Esophagus (tissue), 2 donors: Measurements from ENCODE around the gene CFAP57. TPM values are rescaled to one million over a fixed set of nuclear protein-coding genes. Genes with fewer than 3 reads are reported as not detected.

Experiments used
- H3K27ac ChIP-seq, 2 donors: one replicate each; pipeline ENCODE4 v1.5.1; 2013; ENCODE audit warnings: low read depth in 2 of 2, mild to moderate bottlenecking in 2 of 2, inconsistent platforms in 1 of 2, low read length in 1 of 2, moderate library complexity in 1 of 2
- H3K27me3 ChIP-seq, 2 donors: one replicate each; pipeline ENCODE4 v1.6.1; 2013; ENCODE audit warnings: low read length in 2 of 2, control low read depth in 1 of 2, mild to moderate bottlenecking in 1 of 2; ENCODE audit not compliant: insufficient read depth in 2 of 2, control insufficient read depth in 1 of 2
- H3K36me3 ChIP-seq, 2 donors: one replicate each; pipeline ENCODE4 v1.6.1; 2013; ENCODE audit warnings: low read length in 1 of 2; ENCODE audit not compliant: control insufficient read depth in 2 of 2, insufficient read depth in 2 of 2
- H3K4me1 ChIP-seq, 2 donors: one replicate each; pipeline ENCODE4 v1.6.1; 2013; ENCODE audit warnings: low read length in 1 of 2; ENCODE audit not compliant: control insufficient read depth in 2 of 2, insufficient read depth in 2 of 2
- H3K4me3 ChIP-seq, 2 donors: one replicate each; pipeline ENCODE4 v1.5.1; 2013; ENCODE audit warnings: low read length in 2 of 2, mild to moderate bottlenecking in 2 of 2, low read depth in 1 of 2, moderate library complexity in 1 of 2
- H3K9me3 ChIP-seq, 2 donors: one replicate each; pipeline ENCODE4 v1.6.1; 2013; ENCODE audit warnings: mild to moderate bottlenecking in 2 of 2, low read depth in 1 of 2, low read length in 1 of 2, moderate library complexity in 1 of 2; ENCODE audit not compliant: control insufficient read depth in 2 of 2, insufficient read depth in 1 of 2
- WGBS, 2 donors: extraction: QIAGEN DNeasy Blood & Tissue Kit; methylation state at CpG; one replicate each; pipeline ENCODE4 v1.1.7; 2013; 5-methylcytosine and 5-hydroxymethylcytosine counted together
- polyA plus RNA-seq, 2 donors: library from polyadenylated mRNA; stranded (reverse); fragments of 200-250 nt; gene quantifications; one replicate each; pipeline ENCODE4 v1.2.3, GENCODE V29; 2013
- donor health status: healthy with polysubstance abuse.
- donor health status: Bipolar disorder and iron deficiency.

CFAP57 gene
- polyA plus RNA-seq, 2 donors = 0.02 to 0.06 TPM

DNA sequence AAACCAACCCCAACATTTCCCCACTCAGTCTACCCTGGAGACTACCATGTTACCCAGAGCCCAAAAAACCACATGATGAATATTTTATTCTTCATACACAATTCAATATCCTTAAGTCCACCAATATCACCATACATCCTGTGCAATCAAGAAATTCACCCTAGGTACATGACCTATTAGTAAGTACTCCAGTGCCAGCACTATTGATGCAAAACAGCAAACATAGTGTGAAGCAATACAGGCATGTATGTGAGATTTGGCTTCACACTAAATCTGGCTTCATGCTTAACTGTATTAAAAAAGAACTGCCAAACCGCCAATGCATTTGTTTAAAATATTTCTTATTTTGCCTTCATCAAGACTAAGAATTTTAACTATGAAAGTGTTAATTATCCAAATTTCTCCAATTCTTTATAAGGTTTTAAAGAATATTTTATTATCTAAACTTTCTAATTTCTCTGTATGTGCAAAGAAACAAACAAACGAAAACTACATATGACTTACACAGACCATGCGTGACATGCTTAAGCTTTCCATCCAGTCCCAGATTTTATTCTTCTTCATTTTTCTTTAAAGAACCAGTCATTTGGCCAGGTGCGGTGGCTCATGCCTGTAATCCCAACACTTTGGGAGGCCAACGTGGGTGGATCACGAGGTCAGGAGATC, 75.3 kb downstream of the CFAP57 start:
- Histone ChIP-seq H3K27ac (no peak overlapping the region), H3K4me3 (no peak overlapping the region), H3K9me3 (no peaks in the 10 kb centered on the region), H3K27me3 (no peaks in the 10 kb centered on the region), H3K4me1 (no peaks in the 10 kb centered on the region), H3K36me3 (no peaks in the 10 kb centered on the region)
- 78 to 84% methylated on average over 6 of the region's 6 CpGs for WGBS, 2 donors

DNA sequence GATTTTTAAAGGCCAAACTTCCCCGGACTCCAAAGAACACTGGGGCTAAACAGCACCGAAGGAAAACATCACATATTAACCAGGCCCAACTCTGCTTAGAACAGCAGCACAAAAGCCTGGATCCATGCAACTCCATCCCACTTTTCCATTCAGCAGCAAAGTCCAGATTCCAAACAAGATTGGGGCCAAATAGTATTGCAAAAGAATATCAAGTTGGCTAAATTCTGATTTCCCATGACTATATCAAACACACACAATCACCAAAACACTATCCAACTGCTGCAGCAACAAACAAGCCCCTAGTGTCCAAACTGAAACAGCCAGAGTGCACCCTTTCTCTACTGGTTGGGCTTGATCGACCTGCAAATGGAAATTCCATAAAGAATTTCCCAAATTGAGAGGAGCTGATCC, 78.2 kb downstream of the CFAP57 start:
- Histone ChIP-seq H3K36me3 (no peaks in the 10 kb centered on the region), H3K9me3 (no peaks in the 10 kb centered on the region), H3K27ac (no peak overlapping the region), H3K27me3 (no peaks in the 10 kb centered on the region), H3K4me1 (no peaks in the 10 kb centered on the region), H3K4me3 (no peak overlapping the region)
- WGBS, 2 donors = 81 to 88% methylated on average over 3 of the region's 3 CpGs

DNA sequence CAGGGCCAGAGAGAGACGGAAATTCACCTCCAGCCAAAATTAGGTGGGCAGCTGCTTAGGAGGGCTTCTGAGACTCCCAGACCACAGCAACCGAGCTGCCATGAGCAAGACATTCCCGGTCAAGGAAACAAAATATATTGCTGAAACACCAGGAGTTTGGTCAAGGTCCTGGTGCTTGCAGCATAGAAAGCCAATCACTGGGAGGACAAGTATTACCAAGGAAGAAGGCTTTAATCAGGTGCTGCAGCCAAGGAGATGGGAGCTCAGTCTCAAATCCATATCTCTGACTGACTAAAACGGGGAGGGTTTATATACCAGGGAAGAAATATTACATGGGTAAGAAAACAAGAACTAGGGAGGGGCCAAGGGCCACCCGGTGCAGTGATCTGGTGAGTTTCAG, 78.9 kb downstream of the CFAP57 start:
- WGBS, 2 donors = 90 to 91% methylated on average over 5 of the region's 5 CpGs
- Histone ChIP-seq H3K4me3 (no peak overlapping the region), H3K4me1 (peaks cover 0 to 6% of the 10 kb centered on the region in 2 donors), H3K27me3 (no peaks in the 10 kb centered on the region), H3K36me3 (no peaks in the 10 kb centered on the region), H3K9me3 (no peaks in the 10 kb centered on the region), H3K27ac (no peak overlapping the region)

DNA sequence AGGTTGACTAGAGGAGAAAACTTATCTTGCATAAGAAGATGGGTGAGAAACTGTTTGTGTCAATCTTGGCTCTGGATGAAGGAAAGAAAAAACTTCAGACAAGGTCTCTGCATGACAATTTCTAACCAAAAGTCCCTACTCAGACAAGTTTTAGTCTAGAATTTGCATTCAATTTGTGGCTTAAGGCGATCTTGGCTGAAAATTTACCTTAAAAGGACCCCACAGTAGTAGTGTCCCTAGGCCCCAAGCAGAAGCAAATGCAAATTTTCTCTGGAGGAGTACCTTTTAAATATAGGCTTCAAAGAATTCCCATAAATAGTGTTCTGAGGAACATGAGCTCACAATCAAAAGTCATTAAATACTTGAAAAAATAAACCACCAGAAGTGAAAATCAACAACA, 80.1 kb downstream of the CFAP57 start:
- Histone ChIP-seq H3K9me3 (no peaks in the 10 kb centered on the region), H3K36me3 (no peaks in the 10 kb centered on the region), H3K27ac (no peak overlapping the region), H3K4me1 (peaks cover 0 to 9% of the 10 kb centered on the region in 2 donors), H3K27me3 (no peaks in the 10 kb centered on the region), H3K4me3 (no peak overlapping the region)
- 83 to 93% methylated on average over 1 of the region's 1 CpG for WGBS, 2 donors

DNA sequence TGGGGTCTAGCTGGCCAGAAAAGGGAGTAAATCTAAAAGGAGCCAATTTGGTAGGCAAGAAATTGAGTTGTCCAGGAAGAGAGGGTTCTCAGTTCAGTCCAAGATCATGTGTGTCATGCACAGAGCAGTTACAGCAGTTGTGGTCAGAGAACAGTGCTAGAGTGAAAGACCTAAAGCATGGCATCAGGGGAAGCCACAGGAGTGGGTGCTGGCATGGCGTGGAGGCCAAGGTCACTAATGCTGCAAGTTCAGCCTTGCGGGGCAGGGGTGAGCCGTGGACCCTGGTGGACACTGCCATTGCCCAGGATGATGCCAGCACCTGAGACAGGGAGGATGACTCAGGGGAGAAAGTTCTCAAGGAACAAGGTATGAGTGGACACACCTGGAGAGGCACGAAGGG, 81.0 kb downstream of the CFAP57 start:
- Histone ChIP-seq H3K36me3 (no peaks in the 10 kb centered on the region), H3K27ac (no peak overlapping the region), H3K4me3 (no peak overlapping the region), H3K9me3 (no peaks in the 10 kb centered on the region), H3K27me3 (no peaks in the 10 kb centered on the region), H3K4me1 (peaks cover 0 to 11% of the 10 kb centered on the region in 2 donors)
- WGBS, 2 donors = 90 to 92% methylated on average over 4 of the region's 4 CpGs

DNA sequence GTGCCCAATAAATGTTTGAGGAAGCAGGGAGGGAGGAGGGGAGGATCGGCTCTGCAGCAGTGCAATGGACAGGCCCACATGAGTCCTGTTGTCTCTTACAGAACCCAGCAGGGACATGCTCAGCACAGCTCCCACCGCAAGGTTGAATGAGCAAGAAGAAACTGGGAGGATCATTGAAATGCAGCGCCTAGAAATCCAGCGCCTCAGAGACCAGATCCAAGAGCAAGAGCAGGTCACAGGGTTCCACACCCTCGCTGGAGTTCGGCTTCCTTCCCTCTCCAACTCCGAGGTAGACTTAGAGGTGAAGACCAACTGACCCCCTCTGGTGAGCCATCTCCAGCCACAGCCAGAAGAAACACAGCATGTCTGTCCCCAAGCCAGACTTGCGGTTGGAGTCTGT, 81.7 kb downstream of the CFAP57 start:
- 84 to 89% methylated on average over 8 of the region's 8 CpGs for WGBS, 2 donors
- H3K27ac ChIP-seq = no peak overlapping the region
- H3K27me3 ChIP-seq = no peaks in the 10 kb centered on the region
- H3K4me1 ChIP-seq = peaks cover 0 to 11% of the 10 kb centered on the region in 2 donors
- no peaks in the 10 kb centered on the region for H3K9me3 ChIP-seq
- H3K4me3 ChIP-seq = no peak overlapping the region
- H3K36me3 ChIP-seq = no peaks in the 10 kb centered on the region

DNA sequence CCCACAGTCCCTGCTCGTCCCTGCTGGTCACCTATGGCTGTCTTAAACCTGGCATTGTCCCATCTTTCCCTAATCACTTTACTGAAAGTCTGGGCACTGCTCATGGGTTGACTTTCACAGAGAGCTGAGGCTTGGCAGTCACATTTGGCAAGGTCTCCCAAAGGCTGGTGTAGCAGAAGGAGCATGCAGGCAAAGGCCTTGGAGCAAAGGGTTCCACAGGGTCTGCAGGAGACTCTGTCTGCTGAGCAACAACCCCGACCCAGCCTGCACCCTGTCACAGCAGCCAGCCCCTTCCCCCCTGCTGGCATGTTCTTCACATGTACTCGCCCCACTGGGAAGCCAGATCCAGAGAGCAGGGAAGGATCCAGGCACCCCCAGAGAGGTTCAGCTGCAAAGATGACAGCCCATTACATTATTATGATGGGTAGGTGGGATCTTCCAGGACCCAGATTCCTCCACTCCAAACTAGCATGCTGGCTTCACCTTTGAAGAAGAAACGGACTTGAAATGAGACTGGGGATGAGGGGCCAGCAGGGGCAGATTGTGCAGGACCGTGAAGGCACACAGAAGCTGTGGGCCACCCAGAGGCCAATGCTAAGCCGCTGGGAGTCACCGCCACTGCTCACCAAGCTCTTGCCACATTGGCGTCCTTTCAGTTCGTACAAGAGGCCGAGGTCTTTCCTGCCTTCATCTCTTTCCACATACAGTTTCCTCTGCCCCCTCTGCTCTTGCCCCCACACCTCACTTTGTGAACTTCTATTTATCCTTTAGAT, 83.5 kb downstream of the CFAP57 start:
- Histone ChIP-seq H3K27ac (peak overlapping the region in 1 of 2 donors; percentile 70), H3K27me3 (no peaks in the 10 kb centered on the region), H3K36me3 (no peaks in the 10 kb centered on the region), H3K4me3 (no peak overlapping the region), H3K4me1 (peaks cover 0 to 11% of the 10 kb centered on the region in 2 donors), H3K9me3 (no peaks in the 10 kb centered on the region)
- 68 to 73% methylated on average over 10 of the region's 10 CpGs for WGBS, 2 donors

DNA sequence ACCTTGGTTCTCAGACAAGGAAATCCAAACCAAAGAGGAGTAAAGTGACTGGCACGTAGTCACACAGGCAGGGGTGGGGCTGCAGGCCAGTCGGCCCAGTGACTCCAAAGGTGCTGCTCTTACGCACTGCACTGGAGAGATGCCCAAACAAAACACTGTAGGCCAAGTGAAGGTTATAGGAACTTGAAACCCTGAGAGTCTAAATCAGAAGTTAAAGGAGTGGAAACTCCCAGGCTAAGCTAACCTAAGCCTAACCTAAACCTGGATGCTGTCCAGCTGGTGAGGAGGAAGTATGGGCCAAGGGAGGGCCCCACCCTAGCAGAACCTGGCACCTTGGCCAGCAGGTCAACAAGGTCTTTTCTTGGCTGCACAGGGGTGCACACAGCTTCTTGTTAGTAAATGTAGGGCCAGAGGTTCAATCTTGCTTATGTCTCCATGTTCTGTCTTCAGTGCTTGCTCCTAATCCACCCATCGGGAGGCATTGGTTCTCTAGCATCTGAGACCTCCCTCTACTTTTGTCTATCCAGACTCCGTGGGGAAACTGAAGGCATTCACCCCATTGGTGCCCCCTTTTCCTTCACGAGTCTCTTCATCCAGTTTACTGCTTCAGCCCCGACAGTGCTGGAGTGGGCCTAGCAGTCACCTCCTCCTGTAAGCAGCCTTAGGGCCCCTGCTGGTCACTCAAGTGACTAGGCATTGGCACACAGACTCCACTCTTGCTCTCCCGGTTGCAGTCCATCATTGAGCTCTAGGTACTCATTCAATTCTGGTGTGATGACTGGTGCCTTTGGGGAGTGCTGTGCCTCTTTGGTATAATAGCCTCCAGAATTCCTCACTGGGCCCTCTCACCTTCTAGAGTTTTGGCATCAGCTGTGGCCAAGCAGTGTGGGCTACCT, 84.8 kb downstream of the CFAP57 start:
- Histone ChIP-seq H3K36me3 (no peaks in the 10 kb centered on the region), H3K9me3 (no peaks in the 10 kb centered on the region), H3K27ac (peak overlapping the region; percentile 87 to 91), H3K4me1 (peaks cover 0 to 11% of the 10 kb centered on the region in 2 donors), H3K4me3 (no peak overlapping the region), H3K27me3 (no peaks in the 10 kb centered on the region)
- 71 to 75% methylated on average over 8 of the region's 8 CpGs for WGBS, 2 donors

DNA sequence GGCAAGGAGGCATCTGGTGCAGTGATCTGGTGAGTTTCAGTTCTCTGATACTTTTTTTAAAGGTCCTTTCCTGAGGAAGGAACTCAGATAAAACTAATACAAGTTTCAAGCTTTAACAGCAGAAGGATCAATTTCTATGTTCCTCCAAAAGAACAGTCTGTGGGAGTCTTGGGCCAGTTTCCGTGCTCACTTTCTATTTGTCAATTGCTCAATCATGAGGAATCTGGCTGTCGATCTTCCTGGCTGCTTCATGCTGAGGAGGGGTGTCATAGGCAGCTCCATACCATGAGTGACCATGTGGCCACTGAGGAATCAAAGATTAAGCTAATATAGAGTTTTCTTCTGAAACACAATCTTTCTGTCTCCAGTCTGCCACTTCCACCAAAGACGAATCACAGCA, 86.2 kb downstream of the CFAP57 start:
- 69 to 75% methylated on average over 3 of the region's 3 CpGs for WGBS, 2 donors
- H3K27ac ChIP-seq = no peak overlapping the region
- H3K36me3 ChIP-seq = no peaks in the 10 kb centered on the region
- no peaks in the 10 kb centered on the region for H3K27me3 ChIP-seq
- no peak overlapping the region for H3K4me3 ChIP-seq
- H3K9me3 ChIP-seq = no peaks in the 10 kb centered on the region
- H3K4me1 ChIP-seq = peaks cover 0 to 11% of the 10 kb centered on the region in 2 donors
